ENCODE results near the gene COPZ1. TPM values are rescaled to one million over a fixed set of nuclear protein-coding genes. Genes with fewer than 3 reads are reported as not detected.

The COPZ1 gene
- total and polyA plus RNA-seq, 9 of the 15 experiments (the other 6 are each of a cell fraction or from before 2014, with no cell fraction given): 137 to 487 (median 233) TPM

GRCh38 chr12:54304187-54304810 lies 20.6 kb upstream of the COPZ1 start (continued):
- TF ChIP-seq, protein P1, sequence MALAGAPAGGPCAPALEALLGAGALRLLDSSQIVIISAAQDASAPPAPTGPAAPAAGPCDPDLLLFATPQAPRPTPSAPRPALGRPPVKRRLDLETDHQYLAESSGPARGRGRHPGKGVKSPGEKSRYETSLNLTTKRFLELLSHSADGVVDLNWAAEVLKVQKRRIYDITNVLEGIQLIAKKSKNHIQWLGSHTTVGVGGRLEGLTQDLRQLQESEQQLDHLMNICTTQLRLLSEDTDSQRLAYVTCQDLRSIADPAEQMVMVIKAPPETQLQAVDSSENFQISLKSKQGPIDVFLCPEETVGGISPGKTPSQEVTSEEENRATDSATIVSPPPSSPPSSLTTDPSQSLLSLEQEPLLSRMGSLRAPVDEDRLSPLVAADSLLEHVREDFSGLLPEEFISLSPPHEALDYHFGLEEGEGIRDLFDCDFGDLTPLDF (CRISPR knock-in tag; IDR thresholded peaks at IDR 0.05): no peak
- TF ChIP-seq, protein P2, sequence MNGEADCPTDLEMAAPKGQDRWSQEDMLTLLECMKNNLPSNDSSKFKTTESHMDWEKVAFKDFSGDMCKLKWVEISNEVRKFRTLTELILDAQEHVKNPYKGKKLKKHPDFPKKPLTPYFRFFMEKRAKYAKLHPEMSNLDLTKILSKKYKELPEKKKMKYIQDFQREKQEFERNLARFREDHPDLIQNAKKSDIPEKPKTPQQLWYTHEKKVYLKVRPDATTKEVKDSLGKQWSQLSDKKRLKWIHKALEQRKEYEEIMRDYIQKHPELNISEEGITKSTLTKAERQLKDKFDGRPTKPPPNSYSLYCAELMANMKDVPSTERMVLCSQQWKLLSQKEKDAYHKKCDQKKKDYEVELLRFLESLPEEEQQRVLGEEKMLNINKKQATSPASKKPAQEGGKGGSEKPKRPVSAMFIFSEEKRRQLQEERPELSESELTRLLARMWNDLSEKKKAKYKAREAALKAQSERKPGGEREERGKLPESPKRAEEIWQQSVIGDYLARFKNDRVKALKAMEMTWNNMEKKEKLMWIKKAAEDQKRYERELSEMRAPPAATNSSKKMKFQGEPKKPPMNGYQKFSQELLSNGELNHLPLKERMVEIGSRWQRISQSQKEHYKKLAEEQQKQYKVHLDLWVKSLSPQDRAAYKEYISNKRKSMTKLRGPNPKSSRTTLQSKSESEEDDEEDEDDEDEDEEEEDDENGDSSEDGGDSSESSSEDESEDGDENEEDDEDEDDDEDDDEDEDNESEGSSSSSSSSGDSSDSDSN (IDR thresholded peaks at IDR 0.05; ENCODE audit: borderline replicate concordance in 1 of 2, low read depth in 2 of 2, low read length in 2 of 2): peak; percentile 71 to 74; a peak in 2 of 4 replicates
- TF ChIP-seq ETV1 (tag; conservative IDR thresholded peaks at IDR 0.05; ENCODE audit: low read depth) (peak; percentile 94), WHSC1 (IDR thresholded peaks at IDR 0.05; ENCODE audit: low read length) (no peak), ZNF644 (tag; IDR thresholded peaks at IDR 0.05; ENCODE audit: low read depth) (peak; percentile 76; the same call in 1 of the 2 replicates), GMEB1 (CRISPR knock-in tag; IDR thresholded peaks at IDR 0.05) (0 out of 2 replicates have a peak, but pooled peaks have one; percentile 7), MAFF (IDR thresholded peaks at IDR 0.05; ENCODE audit: low read length) (no peak), KDM5B (IDR thresholded peaks at IDR 0.05; ENCODE audit: insufficient replicate concordance, low read depth, low read length) (peak; percentile 38), PTRF (tag; IDR thresholded peaks at IDR 0.05) (no peak), ARID2 (IDR thresholded peaks at IDR 0.05) (no peak), PCBP1 (IDR thresholded peaks at IDR 0.05; ENCODE audit: low read depth, low read length, poor library complexity, severe bottlenecking) (peak; percentile 98), TCF3 (CRISPR knock-in tag; IDR thresholded peaks at IDR 0.05) (peak; percentile 99), ZFX (CRISPR knock-in tag; IDR thresholded peaks at IDR 0.05) (no peak), LCOR (CRISPR knock-in tag; IDR thresholded peaks at IDR 0.05) (peak; percentile 98), YBX1 (IDR thresholded peaks at IDR 0.05) (no peak), E2F4 (CRISPR knock-in tag; IDR thresholded peaks at IDR 0.05; ENCODE audit: low read depth) (no peak)
- TF ChIP-seq, protein P3, sequence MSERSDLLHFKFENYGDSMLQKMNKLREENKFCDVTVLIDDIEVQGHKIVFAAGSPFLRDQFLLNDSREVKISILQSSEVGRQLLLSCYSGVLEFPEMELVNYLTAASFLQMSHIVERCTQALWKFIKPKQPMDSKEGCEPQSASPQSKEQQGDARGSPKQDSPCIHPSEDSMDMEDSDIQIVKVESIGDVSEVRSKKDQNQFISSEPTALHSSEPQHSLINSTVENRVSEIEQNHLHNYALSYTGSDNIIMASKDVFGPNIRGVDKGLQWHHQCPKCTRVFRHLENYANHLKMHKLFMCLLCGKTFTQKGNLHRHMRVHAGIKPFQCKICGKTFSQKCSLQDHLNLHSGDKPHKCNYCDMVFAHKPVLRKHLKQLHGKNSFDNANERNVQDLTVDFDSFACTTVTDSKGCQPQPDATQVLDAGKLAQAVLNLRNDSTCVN (CRISPR knock-in tag; IDR thresholded peaks at IDR 0.05): no peak
- TF ChIP-seq, protein P4, sequence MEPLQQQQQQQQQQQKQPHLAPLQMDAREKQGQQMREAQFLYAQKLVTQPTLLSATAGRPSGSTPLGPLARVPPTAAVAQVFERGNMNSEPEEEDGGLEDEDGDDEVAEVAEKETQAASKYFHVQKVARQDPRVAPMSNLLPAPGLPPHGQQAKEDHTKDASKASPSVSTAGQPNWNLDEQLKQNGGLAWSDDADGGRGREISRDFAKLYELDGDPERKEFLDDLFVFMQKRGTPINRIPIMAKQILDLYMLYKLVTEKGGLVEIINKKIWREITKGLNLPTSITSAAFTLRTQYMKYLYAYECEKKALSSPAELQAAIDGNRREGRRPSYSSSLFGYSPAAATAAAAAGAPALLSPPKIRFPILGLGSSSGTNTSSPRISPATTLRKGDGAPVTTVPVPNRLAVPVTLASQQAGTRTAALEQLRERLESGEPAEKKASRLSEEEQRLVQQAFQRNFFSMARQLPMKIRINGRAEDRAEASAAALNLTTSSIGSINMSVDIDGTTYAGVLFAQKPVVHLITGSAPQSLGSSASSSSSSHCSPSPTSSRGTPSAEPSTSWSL (CRISPR knock-in tag; IDR thresholded peaks at IDR 0.05; ENCODE audit: borderline replicate concordance): no peak
